SK-N-SH (cell line): Measurements from ENCODE around the gene MAGI2.
"Not testable (repeated sequence)": the region's sequence is repeated elsewhere in the genome, so short reads cannot be mapped to it uniquely, and the experiment has no call there.

Experiments
- CHD2 ChIP-seq: fragments of 150-350 bp; IDR thresholded peaks from 2 replicates; pipeline ENCODE4 v1.6.1; 2018; ENCODE audit warnings: low read length; ENCODE audit not compliant: partially characterized antibody
- FOXJ3 ChIP-seq: sonication (generic); formaldehyde crosslinking; IDR thresholded peaks from 2 replicates; pipeline ENCODE4 v1.5.1; 2020; ENCODE audit warnings: mild to moderate bottlenecking, missing genetic modification reagents
- GABPA ChIP-seq: IDR thresholded peaks from 2 replicates; pipeline ENCODE4 v1.4.0; 2012; ENCODE audit warnings: low read depth, mild to moderate bottlenecking
- MAX ChIP-seq: IDR thresholded peaks from 2 replicates; pipeline ENCODE4 v1.4.0; 2012; ENCODE audit warnings: low read depth
- RAD21 ChIP-seq: IDR thresholded peaks from 2 replicates; pipeline ENCODE4 v1.6.1; 2012; ENCODE audit warnings: mild to moderate bottlenecking, low read length
- RCOR1 ChIP-seq: fragments of 150-350 bp; IDR thresholded peaks from 2 replicates; pipeline ENCODE4 v1.6.1; 2017; ENCODE audit warnings: antibody characterized with exemption, low read length
- TF ChIP-seq, protein P1 (sequence below): fragments of 200-600 bp; sonication (generic); IDR thresholded peaks from 2 replicates; pipeline ENCODE4 v1.6.1; 2017; ENCODE audit warnings: antibody characterized with exemption, mild to moderate bottlenecking, moderate library complexity

DNA sequence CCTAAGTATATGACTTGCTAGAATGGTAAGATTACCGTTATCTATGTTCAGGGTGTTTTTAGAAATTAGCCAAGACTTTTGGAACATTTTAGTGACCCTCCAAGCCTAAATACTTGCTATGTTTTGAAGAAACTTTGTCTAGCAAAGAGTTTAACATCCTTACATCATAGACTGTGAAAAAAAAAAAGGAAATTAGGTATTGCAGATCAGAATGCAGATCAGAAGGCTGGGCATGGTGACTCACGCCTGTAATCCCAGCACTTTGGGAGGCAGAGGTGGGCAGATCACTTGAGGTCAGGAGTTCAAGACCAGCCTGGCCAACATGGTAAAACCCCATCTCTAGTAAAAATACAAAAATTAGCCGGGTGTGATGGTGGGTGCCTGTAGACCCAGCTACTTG lies 10.7 kb downstream of the MAGI2 start:
- TF ChIP-seq, protein P1, sequence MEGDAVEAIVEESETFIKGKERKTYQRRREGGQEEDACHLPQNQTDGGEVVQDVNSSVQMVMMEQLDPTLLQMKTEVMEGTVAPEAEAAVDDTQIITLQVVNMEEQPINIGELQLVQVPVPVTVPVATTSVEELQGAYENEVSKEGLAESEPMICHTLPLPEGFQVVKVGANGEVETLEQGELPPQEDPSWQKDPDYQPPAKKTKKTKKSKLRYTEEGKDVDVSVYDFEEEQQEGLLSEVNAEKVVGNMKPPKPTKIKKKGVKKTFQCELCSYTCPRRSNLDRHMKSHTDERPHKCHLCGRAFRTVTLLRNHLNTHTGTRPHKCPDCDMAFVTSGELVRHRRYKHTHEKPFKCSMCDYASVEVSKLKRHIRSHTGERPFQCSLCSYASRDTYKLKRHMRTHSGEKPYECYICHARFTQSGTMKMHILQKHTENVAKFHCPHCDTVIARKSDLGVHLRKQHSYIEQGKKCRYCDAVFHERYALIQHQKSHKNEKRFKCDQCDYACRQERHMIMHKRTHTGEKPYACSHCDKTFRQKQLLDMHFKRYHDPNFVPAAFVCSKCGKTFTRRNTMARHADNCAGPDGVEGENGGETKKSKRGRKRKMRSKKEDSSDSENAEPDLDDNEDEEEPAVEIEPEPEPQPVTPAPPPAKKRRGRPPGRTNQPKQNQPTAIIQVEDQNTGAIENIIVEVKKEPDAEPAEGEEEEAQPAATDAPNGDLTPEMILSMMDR = not testable (repeated sequence)
- not testable (repeated sequence) for TF ChIP-seq RAD21; GABPA; FOXJ3 (CRISPR knock-in tag); MAX; CHD2; RCOR1
